Neural crest cell (in vitro differentiated cells): ENCODE data around the gene SLC9A8. TPM values are rescaled to one million over a fixed set of nuclear protein-coding genes. Genes with fewer than 3 reads are reported as not detected.
"Not testable (repeated sequence)": the region's sequence is repeated elsewhere in the genome, so short reads cannot be mapped to it uniquely, and the experiment has no call there.

Source experiments
- DNase-seq: peaks from one replicate; pipeline ENCODE4 v3.0.0; 2021; ENCODE audit warnings: low read depth, mixed read lengths, low spot score
- H3K27ac Mint-ChIP-seq: one replicate; pipeline ENCODE4 v1.8.0; 2021; ENCODE audit warnings: mild to moderate bottlenecking, mixed read lengths; ENCODE audit not compliant: unreplicated experiment
- H3K27me3 Mint-ChIP-seq: 2 replicates; pipeline ENCODE4 v1.8.0; 2021; ENCODE audit warnings: low read depth, mild to moderate bottlenecking, mixed read lengths
- H3K36me3 Mint-ChIP-seq: 2 replicates; pipeline ENCODE4 v1.8.0; 2021; ENCODE audit warnings: low read depth, mild to moderate bottlenecking, mixed read lengths
- H3K4me1 Mint-ChIP-seq: 2 replicates; pipeline ENCODE4 v1.8.0; 2021; ENCODE audit warnings: mixed read lengths
- H3K4me3 Mint-ChIP-seq: one replicate; pipeline ENCODE4 v1.8.0; 2021; ENCODE audit warnings: mild to moderate bottlenecking, mixed read lengths
- H3K9me3 Mint-ChIP-seq: 2 replicates; pipeline ENCODE4 v1.8.0; 2021; ENCODE audit warnings: mixed read lengths
- CTCF ChIP-seq: fragments of 200-600 bp; sonication (generic); conservative IDR thresholded peaks from 2 replicates; pipeline ENCODE4 v1.5.0; 2021; ENCODE audit warnings: antibody characterized with exemption, mild to moderate bottlenecking
- total RNA-seq: library from RNA; stranded (reverse); gene quantifications from 2 replicates; pipeline ENCODE4 v1.2.1, GENCODE V29; 2021

SLC9A8 gene
- total RNA-seq, 1 donor from 2014 or later, result 9.7 TPM

GRCh38 chr20:49858076-49858585, 45.5 kb downstream of the SLC9A8 start:
- no peak overlapping the region for H3K4me3 Mint-ChIP-seq
- TF ChIP-seq CTCF, result no peak
- H3K27me3 Mint-ChIP-seq, result no peaks in the 10 kb centered on the region
- H3K36me3 Mint-ChIP-seq, result peaks cover 2% of the 10 kb centered on the region
- no peak overlapping the region for H3K27ac Mint-ChIP-seq
- DNase-seq, result no peak
- no peaks in the 10 kb centered on the region for H3K9me3 Mint-ChIP-seq
- peaks cover 22% of the 10 kb centered on the region for H3K4me1 Mint-ChIP-seq

GRCh38 chr20:49859011-49859410, 46.4 kb downstream of the SLC9A8 start:
- no peak overlapping the region for H3K27ac Mint-ChIP-seq
- DNase-seq, result no peak
- H3K9me3 Mint-ChIP-seq, result no peaks in the 10 kb centered on the region
- peaks cover 14% of the 10 kb centered on the region for H3K4me1 Mint-ChIP-seq
- TF ChIP-seq CTCF, result no peak
- H3K36me3 Mint-ChIP-seq, result no peaks in the 10 kb centered on the region
- H3K27me3 Mint-ChIP-seq, result no peaks in the 10 kb centered on the region
- no peak overlapping the region for H3K4me3 Mint-ChIP-seq

GRCh38 chr20:49859807-49860206, 47.2 kb downstream of the SLC9A8 start:
- no peak for TF ChIP-seq CTCF
- Mint-ChIP-seq H3K9me3 (no peaks in the 10 kb centered on the region), H3K27me3 (no peaks in the 10 kb centered on the region), H3K4me1 (peaks cover 7% of the 10 kb centered on the region), H3K27ac (no peak overlapping the region), H3K4me3 (no peak overlapping the region), H3K36me3 (no peaks in the 10 kb centered on the region)
- DNase-seq, result no peak

GRCh38 chr20:49861232-49861631, 48.6 kb downstream of the SLC9A8 start:
- not testable (repeated sequence) for H3K36me3 Mint-ChIP-seq, DNase-seq, H3K27me3 Mint-ChIP-seq, H3K4me1 Mint-ChIP-seq, H3K4me3 Mint-ChIP-seq, H3K27ac Mint-ChIP-seq, H3K9me3 Mint-ChIP-seq

GRCh38 chr20:49862607-49863200, 50.1 kb downstream of the SLC9A8 start:
- no peaks in the 10 kb centered on the region for H3K9me3 Mint-ChIP-seq
- DNase-seq, result no peak
- TF ChIP-seq CTCF, result no peak

GRCh38 chr20:49863666-49864065, 51.0 kb downstream of the SLC9A8 start:
- TF ChIP-seq CTCF, result no peak
- no peak overlapping the region for H3K4me3 Mint-ChIP-seq
- H3K27me3 Mint-ChIP-seq, result no peaks in the 10 kb centered on the region
- peaks cover 8% of the 10 kb centered on the region for H3K4me1 Mint-ChIP-seq
- H3K9me3 Mint-ChIP-seq, result no peaks in the 10 kb centered on the region
- no peaks in the 10 kb centered on the region for H3K36me3 Mint-ChIP-seq
- H3K27ac Mint-ChIP-seq, result no peak overlapping the region
- DNase-seq, result no peak

More at GRCh38 chr20:49862607-49863200, 50.1 kb downstream of the SLC9A8 start:
- H3K36me3 Mint-ChIP-seq, result no peaks in the 10 kb centered on the region
- no peak overlapping the region for H3K4me3 Mint-ChIP-seq
- H3K27ac Mint-ChIP-seq, result no peak overlapping the region
- H3K4me1 Mint-ChIP-seq, result peaks cover 6% of the 10 kb centered on the region
- no peaks in the 10 kb centered on the region for H3K27me3 Mint-ChIP-seq
